Stimulated activated CD8-positive, alpha-beta memory T cell treated with anti-CD3 and anti-CD28 coated beads, Interleukin-12 subunit alpha, Interleukin-12 subunit beta, amount 100 ng/mL, for 4 hours (primary cell): Measurements from ENCODE around the gene EXD2.

Experiments used
- DNase-seq: peaks from one replicate; pipeline ENCODE4 v3.0.0-alpha.2; 2020; ENCODE audit warnings: low read depth

The EXD2 gene

GRCh38 chr14:69247676-69248440, 56.6 kb downstream of the EXD2 start:
- no peak for DNase-seq

GRCh38 chr14:69249603-69250002, 58.3 kb downstream of the EXD2 start:
- no peak for DNase-seq

- DNase-seq: no peak
Observed at GRCh38 chr14:69252851-69253250, 61.6 kb downstream of the EXD2 start.

GRCh38 chr14:69259168-69259526, 67.8 kb downstream of the EXD2 start:
- no peak for DNase-seq

GRCh38 chr14:69259527-69260189, 68.4 kb downstream of the EXD2 start, which contains the start of gene GALNT16:
GALNT16 (plus strand) TSS chr14:69260158; CDS start chr14:69260291, 133 bp downstream.
- no peak for DNase-seq

GRCh38 chr14:69260190-69260860, 69.0 kb downstream of the EXD2 start:
- DNase-seq: no peak

- DNase-seq: no peak
Observed at GRCh38 chr14:69260861-69261564, 69.7 kb downstream of the EXD2 start.

- no peak for DNase-seq
Observed at GRCh38 chr14:69261761-69262331, 70.5 kb downstream of the EXD2 start.

GRCh38 chr14:69262516-69262915, 71.2 kb downstream of the EXD2 start:
- no peak for DNase-seq

GRCh38 chr14:69263364-69263763, 72.1 kb downstream of the EXD2 start:
- DNase-seq: no peak

- no peak for DNase-seq
Observed at GRCh38 chr14:69263771-69264170, 72.5 kb downstream of the EXD2 start.

GRCh38 chr14:69266572-69267345, 75.5 kb downstream of the EXD2 start:
- DNase-seq: no peak

GRCh38 chr14:69267492-69267891, 76.2 kb downstream of the EXD2 start:
- DNase-seq: no peak

GRCh38 chr14:69268223-69268622, 76.9 kb downstream of the EXD2 start:
- DNase-seq: no peak

GRCh38 chr14:69268763-69269162, 77.5 kb downstream of the EXD2 start:
- no peak for DNase-seq

GRCh38 chr14:69269381-69269780, 78.1 kb downstream of the EXD2 start:
- DNase-seq: no peak

GRCh38 chr14:69270097-69270496, 78.8 kb downstream of the EXD2 start:
- DNase-seq: no peak

GRCh38 chr14:69270795-69271708, 79.8 kb downstream of the EXD2 start:
- no peak for DNase-seq

GRCh38 chr14:69274321-69274720, 83.0 kb downstream of the EXD2 start:
- DNase-seq: no peak

GRCh38 chr14:69275331-69275730, 84.0 kb downstream of the EXD2 start:
- DNase-seq: no peak
